BLaER1 treated with 17β-estradiol and CSF1 and Interleukin-3, amounts not matched to agents 10 nM and 100 nM (cell line): ENCODE results near the gene MUCL3.
"Not testable (repeated sequence)": the region's sequence is repeated elsewhere in the genome, so short reads cannot be mapped to it uniquely, and the experiment has no call there.

Source experiments
- H3K27ac ChIP-seq, 11 experiments: shearing (Covaris generic); formaldehyde crosslinking; 2 replicates each; pipeline ENCODE4 v1.8.1; 2022
- H3K27me3 ChIP-seq, 11 experiments: shearing (Covaris generic); formaldehyde crosslinking; 2 replicates each; pipeline ENCODE4 v1.8.1; 2022
- H3K36me3 ChIP-seq, 11 experiments: shearing (Covaris generic); formaldehyde crosslinking; 2 replicates each; pipeline ENCODE4 v1.8.1; 2022
- H3K4me1 ChIP-seq, 10 experiments: shearing (Covaris generic); formaldehyde crosslinking; 2 replicates each; pipeline ENCODE4 v1.8.1; 2022
- H3K4me2 ChIP-seq, 11 experiments: shearing (Covaris generic); formaldehyde crosslinking; 2 replicates each; pipeline ENCODE4 v1.8.1; 2022
- H3K4me3 ChIP-seq, 10 experiments: shearing (Covaris generic); formaldehyde crosslinking; 2 replicates each; pipeline ENCODE4 v1.8.1; 2022
- H3K9ac ChIP-seq, 11 experiments: shearing (Covaris generic); formaldehyde crosslinking; 2 replicates each; pipeline ENCODE4 v1.8.1; 2022
- H3K9me3 ChIP-seq, 11 experiments: shearing (Covaris generic); formaldehyde crosslinking; replicated peaks in 1 of 11; 2 replicates each; pipeline ENCODE4 v1.8.1; 2022
- H4K20me1 ChIP-seq, 11 experiments: shearing (Covaris generic); formaldehyde crosslinking; 2 replicates each; pipeline ENCODE4 v1.8.1; 2022
- Cebpa-rat ChIP-seq, 11 experiments: shearing (Covaris generic); IDR thresholded peaks; 2 replicates each; pipeline ENCODE4 v1.8.1; 2022

MUCL3 gene

GRCh38 chr6:30960907-30961673, 20.3 kb downstream of the MUCL3 start:
- Histone ChIP-seq H3K27me3 (peaks cover 0 to 15% (median 0%) of the 10 kb centered on the region in 11 experiments; a peak in 6 of 22 replicates), H3K36me3 (no peaks in the 10 kb centered on the region), H3K27ac (no peak overlapping the region), H3K4me3 (no peak overlapping the region), H3K9me3 (no peaks in the 10 kb centered on the region), H3K4me2 (peak overlapping the region in 5 of 11 experiments; percentile 11 to 50 (median 29); a peak in 9 of 22 replicates), H3K9ac (no peak overlapping the region), H3K4me1 (peaks cover 5 to 34% (median 16%) of the 10 kb centered on the region in 10 experiments), H4K20me1 (no peaks in the 10 kb centered on the region)
- no peak for TF ChIP-seq Cebpa-rat (IDR thresholded peaks at IDR 0.05)

DNA sequence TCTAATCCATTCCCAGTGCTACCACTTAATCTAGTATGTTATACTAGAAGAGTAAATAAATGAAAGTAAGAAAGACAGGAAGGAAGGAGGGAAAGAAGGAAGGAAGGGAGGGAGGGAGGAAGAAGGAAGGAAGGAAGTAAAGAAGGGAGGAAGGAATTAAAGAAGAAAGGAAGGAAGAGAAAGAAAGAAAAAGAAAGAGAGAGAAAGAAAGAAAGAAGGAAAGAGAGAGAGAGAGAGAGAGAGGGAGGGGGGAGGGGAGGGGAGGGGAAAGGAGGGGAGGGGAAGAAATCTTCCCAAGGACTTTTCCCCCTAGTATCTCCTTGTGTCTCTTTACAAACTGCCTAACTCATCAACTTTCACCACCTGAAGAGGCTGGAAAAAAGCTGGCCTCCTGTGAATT, 21.9 kb downstream of the MUCL3 start:
- Histone ChIP-seq H3K36me3 (no peaks in the 10 kb centered on the region), H3K4me2 (peak overlapping the region in 6 of 11 experiments; percentile 3 to 50 (median 22); a peak in 2 of 22 replicates), H4K20me1 (no peaks in the 10 kb centered on the region), H3K27me3 (no peaks in the 10 kb centered on the region), H3K4me1 (peaks cover 0 to 29% (median 11%) of the 10 kb centered on the region in 10 experiments; a peak in 10 of 20 replicates), H3K9me3 (no peaks in the 10 kb centered on the region), H3K9ac (no peak overlapping the region), H3K27ac (no peak overlapping the region), H3K4me3 (no peak overlapping the region)
- no peak for TF ChIP-seq Cebpa-rat (IDR thresholded peaks at IDR 0.05)

DNA sequence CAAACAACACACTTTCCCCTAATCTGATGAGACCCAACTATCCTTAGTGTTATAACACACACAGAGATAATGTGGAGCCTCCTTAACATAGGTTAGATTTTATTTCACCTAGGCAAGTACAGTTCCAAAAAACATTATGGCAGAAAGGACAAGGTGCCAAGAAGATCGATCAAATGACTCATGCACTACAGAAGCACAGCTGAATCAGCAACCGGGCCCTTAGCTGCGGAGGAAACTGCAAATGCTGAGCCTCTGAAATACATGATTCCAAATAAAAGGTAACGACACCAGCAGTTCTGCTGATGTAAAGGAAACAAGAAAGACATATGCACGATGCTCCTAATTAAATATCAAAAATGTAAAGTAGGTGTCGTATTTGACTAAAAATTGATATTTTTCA, 22.9 kb downstream of the MUCL3 start:
- Histone ChIP-seq H4K20me1 (no peaks in the 10 kb centered on the region), H3K27me3 (no peaks in the 10 kb centered on the region), H3K4me3 (no peak overlapping the region), H3K27ac (no peak overlapping the region), H3K4me2 (peak overlapping the region in 2 of 11 experiments; percentile 27 to 45; a peak in 3 of 22 replicates), H3K9ac (no peak overlapping the region), H3K4me1 (peaks cover 0 to 29% (median 11%) of the 10 kb centered on the region in 10 experiments; a peak in 10 of 20 replicates), H3K36me3 (no peaks in the 10 kb centered on the region), H3K9me3 (no peaks in the 10 kb centered on the region)
- no peak for TF ChIP-seq Cebpa-rat (IDR thresholded peaks at IDR 0.05)

- peaks cover 0 to 32% (median 11%) of the 10 kb centered on the region in 10 experiments; a peak in 10 of 20 replicates for H3K4me1 ChIP-seq
These were observed 23.3 kb downstream of the MUCL3 start for GRCh38 chr6:30964075-30964474.

GRCh38 chr6:30965140-30965601, 24.4 kb downstream of the MUCL3 start:
- H3K9ac ChIP-seq, result no peak overlapping the region
- H3K27me3 ChIP-seq, result no peaks in the 10 kb centered on the region
- H4K20me1 ChIP-seq, result no peaks in the 10 kb centered on the region
- no peaks in the 10 kb centered on the region for H3K36me3 ChIP-seq
- H3K27ac ChIP-seq, result no peak overlapping the region
- H3K4me2 ChIP-seq, result no peak overlapping the region
- H3K4me3 ChIP-seq, result no peak overlapping the region
- H3K9me3 ChIP-seq, result no peaks in the 10 kb centered on the region
- peaks cover 0 to 40% (median 11%) of the 10 kb centered on the region in 10 experiments; a peak in 10 of 20 replicates for H3K4me1 ChIP-seq
- no peak for TF ChIP-seq Cebpa-rat (IDR thresholded peaks at IDR 0.05)

More at GRCh38 chr6:30964075-30964474, 23.3 kb downstream of the MUCL3 start:
- no peaks in the 10 kb centered on the region for H3K9me3 ChIP-seq
- H3K9ac ChIP-seq, result no peak overlapping the region
- no peaks in the 10 kb centered on the region for H3K36me3 ChIP-seq
- H3K4me2 ChIP-seq, result peak overlapping the region in 2 of 11 experiments; percentile 27 to 45; a peak in 4 of 22 replicates
- no peak overlapping the region for H3K27ac ChIP-seq
- TF ChIP-seq Cebpa-rat (IDR thresholded peaks at IDR 0.05), result no peak
- H3K27me3 ChIP-seq, result no peaks in the 10 kb centered on the region
- H3K4me3 ChIP-seq, result no peak overlapping the region
- no peaks in the 10 kb centered on the region for H4K20me1 ChIP-seq

- H3K27me3 ChIP-seq, result no peaks in the 10 kb centered on the region
- peaks cover 0 to 36% (median 11%) of the 10 kb centered on the region in 10 experiments; a peak in 10 of 20 replicates for H3K4me1 ChIP-seq
- no peak overlapping the region for H3K9ac ChIP-seq
- H3K4me3 ChIP-seq, result no peak overlapping the region
- no peaks in the 10 kb centered on the region for H3K9me3 ChIP-seq
- H3K4me2 ChIP-seq, result no peak overlapping the region
- H3K36me3 ChIP-seq, result no peaks in the 10 kb centered on the region
- H3K27ac ChIP-seq, result no peak overlapping the region
- no peaks in the 10 kb centered on the region for H4K20me1 ChIP-seq
- TF ChIP-seq Cebpa-rat (IDR thresholded peaks at IDR 0.05), result no peak
These were observed 25.4 kb downstream of the MUCL3 start for GRCh38 chr6:30966154-30966553.

DNA sequence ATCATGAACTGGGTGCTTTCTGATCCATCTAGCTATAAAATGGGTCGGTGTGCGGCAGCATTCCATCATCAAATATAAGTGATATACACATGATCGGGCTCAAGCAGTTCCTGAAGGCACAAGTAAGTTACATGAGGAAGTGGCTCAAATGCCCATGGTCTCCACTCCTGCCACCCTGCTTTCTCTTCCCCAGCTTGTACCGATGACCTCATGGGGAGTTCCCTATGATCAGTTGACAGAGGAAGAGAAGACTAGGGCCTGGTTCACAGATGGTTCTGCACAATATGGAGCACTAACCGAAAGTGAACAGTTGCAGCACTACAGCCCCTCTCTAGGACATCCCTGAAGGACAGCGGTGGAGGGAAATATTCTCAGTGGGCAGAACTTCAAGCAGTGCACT, 28.4 kb downstream of the MUCL3 start:
- H3K4me1 ChIP-seq, result peaks cover 0 to 16% (median 0%) of the 10 kb centered on the region in 10 experiments; a peak in 6 of 20 replicates
- not testable (repeated sequence) for H3K4me3 ChIP-seq, H4K20me1 ChIP-seq, H3K27me3 ChIP-seq, H3K9ac ChIP-seq, H3K36me3 ChIP-seq, H3K9me3 ChIP-seq, H3K27ac ChIP-seq
- peak overlapping the region in 3 of 11 experiments; percentile 5 to 62 (median 39); a peak in 4 of 22 replicates for H3K4me2 ChIP-seq

DNA sequence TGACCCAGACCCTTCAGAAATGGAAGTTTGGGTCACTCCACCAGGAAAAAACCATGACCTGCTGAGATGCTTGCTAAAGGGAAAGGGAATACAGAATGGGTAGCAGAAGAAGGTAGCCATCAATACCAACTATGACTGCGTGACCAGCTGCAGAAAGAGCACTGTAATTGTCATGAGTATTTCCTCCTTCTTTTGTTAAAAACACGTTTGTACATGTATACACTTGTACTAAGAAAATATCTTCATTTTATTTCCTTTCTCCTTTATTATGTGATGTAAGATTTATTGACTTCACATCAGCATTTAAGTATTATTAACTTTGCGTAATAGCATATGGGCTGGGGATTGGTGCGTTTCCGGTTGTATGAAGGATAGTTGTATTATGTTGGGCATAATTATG, 30.2 kb downstream of the MUCL3 start:
- Histone ChIP-seq H3K36me3 (no peaks in the 10 kb centered on the region), H3K9me3 (no peaks in the 10 kb centered on the region), H3K9ac (no peak overlapping the region), H4K20me1 (no peaks in the 10 kb centered on the region), H3K27me3 (no peaks in the 10 kb centered on the region; a peak in 1 of 22 replicates), H3K4me1 (peaks cover 0 to 15% (median 0%) of the 10 kb centered on the region in 10 experiments; a peak in 5 of 20 replicates), H3K4me3 (no peak overlapping the region), H3K4me2 (no peak overlapping the region), H3K27ac (no peak overlapping the region)
- no peak for TF ChIP-seq Cebpa-rat (IDR thresholded peaks at IDR 0.05)

- TF ChIP-seq Cebpa-rat (IDR thresholded peaks at IDR 0.05), result no peak
- H3K4me3 ChIP-seq, result no peak overlapping the region
- H3K27ac ChIP-seq, result no peak overlapping the region
- no peaks in the 10 kb centered on the region; a peak in 1 of 22 replicates for H3K27me3 ChIP-seq
- H3K4me2 ChIP-seq, result no peak overlapping the region
- no peaks in the 10 kb centered on the region for H3K9me3 ChIP-seq
- no peaks in the 10 kb centered on the region for H4K20me1 ChIP-seq
- peaks cover 0 to 15% (median 0%) of the 10 kb centered on the region in 10 experiments; a peak in 5 of 20 replicates for H3K4me1 ChIP-seq
- no peak overlapping the region for H3K9ac ChIP-seq
- H3K36me3 ChIP-seq, result no peaks in the 10 kb centered on the region
These were observed 32.0 kb downstream of the MUCL3 start for GRCh38 chr6:30972816-30973215.
